Hair follicle dermal papilla cell (primary cell): Measurements from ENCODE around the gene OR52N1. TPM values are rescaled to one million over a fixed set of nuclear protein-coding genes. Genes with fewer than 3 reads are reported as not detected.

ENCODE experiments used
- total RNA-seq: library from RNA; depleted of rRNA; stranded (reverse); fragments of >200 nt; gene quantifications from 2 replicates; pipeline ENCODE4 v1.2.3, GENCODE V29; 2012

Gene OR52N1
- total RNA-seq = not detected in 2 replicates

GRCh38 chr11:5791165-5791564 lies at the start of gene OR52N1:
Gene OR52N1 (minus strand): TSS chr11:5791265. CDS start chr11:5788816, 2,449 bp downstream.

GRCh38 chr11:5808500-5809121 lies 17.5 kb upstream of the OR52N1 start, which contains the start of gene OR52N2:
Gene OR52N2 (plus strand): TSS chr11:5808924. CDS start chr11:5820336, 11,412 bp downstream.

DNA sequence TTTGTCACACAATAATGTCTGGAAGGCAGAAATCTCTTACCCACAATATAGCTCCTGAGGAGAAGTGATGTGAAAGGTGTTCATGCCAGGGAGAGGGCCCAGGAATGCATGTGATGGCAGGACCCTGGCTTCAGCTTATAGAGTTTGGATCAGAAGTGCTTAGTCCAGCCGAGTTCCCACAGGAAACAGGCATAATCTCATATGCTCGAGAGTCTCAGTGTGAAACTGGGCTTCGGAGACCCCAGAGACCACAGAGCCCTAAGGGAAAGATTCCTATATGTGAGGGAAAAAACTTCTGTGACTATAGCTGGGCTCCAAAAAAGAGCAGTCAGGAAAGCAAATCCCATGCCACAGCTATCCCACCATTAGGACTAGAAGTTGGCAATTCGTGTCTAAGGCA lies 7.8 kb downstream of the OR52N1 start, which contains the start of gene OR52N5:
TSS of gene OR52N5 (minus strand) at position 101 of the 400 bp plus-strand sequence. CDS start 4,721 bp downstream, outside the sequence.

GRCh38 chr11:5753943-5754342 lies 37.1 kb downstream of the OR52N1 start, which contains the start of gene OR52N4:
Gene OR52N4 (plus strand): TSS chr11:5754243. CDS start chr11:5754741, 498 bp downstream.

Other genes with a start within 250 kb of the OR52N1 start
- gene OR52H1, start 242.7 kb downstream of the OR52N1 start, total RNA-seq = 0.81 TPM in 1 of 2 replicates, not detected in the other
- gene OR52B6, start 210.4 kb downstream of the OR52N1 start, total RNA-seq = not detected in 2 replicates
- 4.5 and 8.3 TPM in 2 replicates for gene TRIM6, start 194.6 kb downstream of the OR52N1 start, total RNA-seq
- 6.8 and 11.2 TPM in 2 replicates for gene TRIM34, start 166.3 kb downstream of the OR52N1 start, total RNA-seq
- gene TRIM5, start 106.2 kb downstream of the OR52N1 start, total RNA-seq = 30.7 and 32.6 TPM in 2 replicates
- 143 and 164 TPM in 2 replicates for gene TRIM22, start 101.5 kb downstream of the OR52N1 start, total RNA-seq
- gene OR56B1, start 54.8 kb downstream of the OR52N1 start, total RNA-seq = 0.12 TPM in 1 of 2 replicates, not detected in the other
- not detected in 2 replicates for gene OR52N4, start 37.0 kb downstream of the OR52N1 start, total RNA-seq
- gene OR52N5, start 7.9 kb downstream of the OR52N1 start, total RNA-seq = not detected in 2 replicates
- gene OR52N2, start 17.7 kb upstream of the OR52N1 start, total RNA-seq = not detected in 2 replicates
- not detected in 2 replicates for gene OR52E6, start 50.6 kb upstream of the OR52N1 start, total RNA-seq
- gene OR52E8, start 66.4 kb upstream of the OR52N1 start, total RNA-seq = not detected in 2 replicates
- not detected in 2 replicates for gene OR52E4, start 89.4 kb upstream of the OR52N1 start, total RNA-seq
- gene OR52E5, start 101.9 kb upstream of the OR52N1 start, total RNA-seq = not detected in 2 replicates
- not detected in 2 replicates for gene OR56A3, start 151.0 kb upstream of the OR52N1 start, total RNA-seq
- not detected in 2 replicates for gene OR56A5, start 177.2 kb upstream of the OR52N1 start, total RNA-seq
- not detected in 2 replicates for gene OR52L1, start 195.7 kb upstream of the OR52N1 start, total RNA-seq
- gene OR56A4, start 215.7 kb upstream of the OR52N1 start, total RNA-seq = not detected in 2 replicates
- gene OR56A1, start 239.5 kb upstream of the OR52N1 start, total RNA-seq = not detected in 2 replicates